ENCODE data around the gene AK9. TPM values are rescaled to one million over a fixed set of nuclear protein-coding genes. Genes with fewer than 3 reads are reported as not detected.
"Not testable (repeated sequence)": the region's sequence is repeated elsewhere in the genome, so short reads cannot be mapped to it uniquely, and the experiment has no call there.

The AK9 gene
- total RNA-seq (ENCODE audit: low replicate concordance), result 8.0 and 16.6 TPM in 2 replicates

- TF ChIP-seq CTCF (IDR thresholded peaks at IDR 0.05; ENCODE audit: insufficient read depth, low read length), result peak; percentile 46
- peak; percentile 93 for DNase-seq (ENCODE audit: low read depth)
- H3K4me3 ChIP-seq (ENCODE audit: low read depth, low read length), result peak within 1 kb of the TSS; percentile 84
Observed at GRCh38 chr6:109690737-109691621, at the start of gene AK9, which contains the start of gene FIG4. TSS of gene AK9 (minus strand) at chr6:109691202. CDS start at chr6:109675745, 15,457 bp downstream. TSS of gene FIG4 (plus strand) at chr6:109691296. CDS start at chr6:109691436, 140 bp downstream.

GRCh38 chr6:109740787-109741186 is 49.8 kb upstream of the AK9 start:
- H3K4me3 ChIP-seq (ENCODE audit: low read depth, low read length), result no peak overlapping the region
- DNase-seq (ENCODE audit: low read depth), result no peak
- no peak for TF ChIP-seq CTCF (IDR thresholded peaks at IDR 0.05; ENCODE audit: insufficient read depth, low read length)

GRCh38 chr6:109739686-109740085 is 48.7 kb upstream of the AK9 start:
- DNase-seq (ENCODE audit: low read depth), result no peak
- H3K4me3 ChIP-seq (ENCODE audit: low read depth, low read length), result no peak overlapping the region
- TF ChIP-seq CTCF (IDR thresholded peaks at IDR 0.05; ENCODE audit: insufficient read depth, low read length), result no peak

- DNase-seq (ENCODE audit: low read depth), result no peak
- no peak for TF ChIP-seq CTCF (IDR thresholded peaks at IDR 0.05; ENCODE audit: insufficient read depth, low read length)
- no peak overlapping the region for H3K4me3 ChIP-seq (ENCODE audit: low read depth, low read length)
Observed at GRCh38 chr6:109738667-109739066, 47.7 kb upstream of the AK9 start.

- no peak for DNase-seq (ENCODE audit: low read depth)
- no peak overlapping the region for H3K4me3 ChIP-seq (ENCODE audit: low read depth, low read length)
- no peak for TF ChIP-seq CTCF (IDR thresholded peaks at IDR 0.05; ENCODE audit: insufficient read depth, low read length)
Observed at GRCh38 chr6:109738255-109738654, 47.3 kb upstream of the AK9 start.

- no peak for TF ChIP-seq CTCF (IDR thresholded peaks at IDR 0.05; ENCODE audit: insufficient read depth, low read length)
- no peak overlapping the region for H3K4me3 ChIP-seq (ENCODE audit: low read depth, low read length)
- DNase-seq (ENCODE audit: low read depth), result no peak
Observed at GRCh38 chr6:109736273-109737025, 45.4 kb upstream of the AK9 start.

- not testable (repeated sequence) for DNase-seq (ENCODE audit: low read depth); H3K4me3 ChIP-seq (ENCODE audit: low read depth, low read length)
Observed at GRCh38 chr6:109725250-109725649, 34.2 kb upstream of the AK9 start.
